HUES48 (cell line): Measurements from ENCODE around the gene MYH6.
"Not testable (repeated sequence)": the region's sequence is repeated elsewhere in the genome, so short reads cannot be mapped to it uniquely, and the experiment has no call there.

Experiments
- H3K27ac ChIP-seq: one replicate; pipeline ENCODE4 v1.7.0; 2013; ENCODE audit warnings: low read depth, low read length, inconsistent platforms
- H3K27me3 ChIP-seq: 2 replicates; pipeline ENCODE4 v1.6.1; 2013; ENCODE audit warnings: mild to moderate bottlenecking, low read length; ENCODE audit not compliant: control insufficient read depth, insufficient read depth
- H3K36me3 ChIP-seq: 2 replicates; pipeline ENCODE4 v1.6.1; 2013; ENCODE audit warnings: low read length; ENCODE audit not compliant: control insufficient read depth, insufficient read depth
- H3K4me1 ChIP-seq: 2 replicates; pipeline ENCODE4 v1.6.1; 2013; ENCODE audit warnings: mild to moderate bottlenecking, low read length; ENCODE audit not compliant: control insufficient read depth, insufficient read depth
- H3K4me3 ChIP-seq: 2 replicates; pipeline ENCODE4 v1.5.1; 2013; ENCODE audit warnings: mild to moderate bottlenecking, low read depth, low read length
- H3K9ac ChIP-seq: 2 replicates; pipeline ENCODE4 v1.6.1; 2013; ENCODE audit warnings: mild to moderate bottlenecking, low read depth, low read length, moderate library complexity
- H3K9me3 ChIP-seq: 2 replicates; pipeline ENCODE4 v1.6.1; 2013; ENCODE audit warnings: low read length; ENCODE audit not compliant: control insufficient read depth, insufficient read depth

Gene MYH6

DNA sequence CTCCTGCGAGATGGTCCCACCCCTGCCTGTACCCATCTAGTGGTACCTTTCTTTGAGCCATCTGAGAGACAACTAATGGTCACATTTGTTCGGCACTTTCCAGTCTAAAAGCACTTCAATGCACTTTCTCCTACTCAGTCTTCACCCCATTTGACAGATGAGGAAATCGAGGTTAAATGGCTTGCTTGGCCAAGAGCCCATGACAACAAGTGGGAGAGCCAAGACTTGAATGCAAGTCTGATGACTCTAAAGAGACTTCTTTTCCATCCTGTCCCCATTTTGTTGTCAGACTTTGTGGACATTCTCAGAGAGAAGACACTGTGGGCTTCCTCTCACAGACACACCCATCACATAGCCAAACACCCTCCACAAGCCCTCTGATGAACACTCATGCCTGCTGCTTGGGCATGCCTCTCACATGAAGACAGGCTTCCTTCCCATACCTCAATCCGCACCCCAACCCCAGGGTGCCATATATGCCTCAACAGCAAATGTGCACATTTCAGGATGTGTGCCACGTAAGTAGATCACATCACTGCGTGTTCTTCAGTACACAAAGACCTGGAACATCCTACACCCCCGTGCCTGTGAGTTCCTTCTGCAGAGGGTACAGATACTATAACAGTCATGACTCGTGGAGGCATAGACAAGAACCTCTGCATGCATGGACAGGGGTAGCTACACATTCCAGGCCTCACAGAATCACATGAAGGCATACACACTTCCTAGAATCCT, 26.6 kb upstream of the MYH6 start:
- no peaks in the 10 kb centered on the region for H3K36me3 ChIP-seq
- no peaks in the 10 kb centered on the region for H3K27me3 ChIP-seq
- no peak overlapping the region for H3K9ac ChIP-seq
- H3K4me3 ChIP-seq, result no peak overlapping the region
- peaks cover 10% of the 10 kb centered on the region for H3K4me1 ChIP-seq
- H3K9me3 ChIP-seq, result no peaks in the 10 kb centered on the region
- H3K27ac ChIP-seq, result no peak overlapping the region

GRCh38 chr14:23433457-23433856, 25.4 kb upstream of the MYH6 start:
- no peaks in the 10 kb centered on the region for H3K36me3 ChIP-seq
- no peak overlapping the region for H3K4me3 ChIP-seq
- no peak overlapping the region for H3K27ac ChIP-seq
- H3K9me3 ChIP-seq, result no peaks in the 10 kb centered on the region
- no peak overlapping the region for H3K9ac ChIP-seq
- no peaks in the 10 kb centered on the region for H3K27me3 ChIP-seq
- peaks cover 5% of the 10 kb centered on the region for H3K4me1 ChIP-seq

GRCh38 chr14:23432946-23433345, 24.9 kb upstream of the MYH6 start:
- Histone ChIP-seq H3K9me3 (no peaks in the 10 kb centered on the region), H3K27ac (no peak overlapping the region), H3K36me3 (no peaks in the 10 kb centered on the region), H3K27me3 (no peaks in the 10 kb centered on the region), H3K4me3 (no peak overlapping the region), H3K4me1 (no peaks in the 10 kb centered on the region), H3K9ac (no peak overlapping the region)

- Histone ChIP-seq H3K36me3 (no peaks in the 10 kb centered on the region), H3K9ac (no peak overlapping the region), H3K27me3 (no peaks in the 10 kb centered on the region), H3K9me3 (no peaks in the 10 kb centered on the region), H3K27ac (no peak overlapping the region), H3K4me1 (no peaks in the 10 kb centered on the region), H3K4me3 (no peak overlapping the region)
These were observed 24.2 kb upstream of the MYH6 start for GRCh38 chr14:23432102-23432925.

DNA sequence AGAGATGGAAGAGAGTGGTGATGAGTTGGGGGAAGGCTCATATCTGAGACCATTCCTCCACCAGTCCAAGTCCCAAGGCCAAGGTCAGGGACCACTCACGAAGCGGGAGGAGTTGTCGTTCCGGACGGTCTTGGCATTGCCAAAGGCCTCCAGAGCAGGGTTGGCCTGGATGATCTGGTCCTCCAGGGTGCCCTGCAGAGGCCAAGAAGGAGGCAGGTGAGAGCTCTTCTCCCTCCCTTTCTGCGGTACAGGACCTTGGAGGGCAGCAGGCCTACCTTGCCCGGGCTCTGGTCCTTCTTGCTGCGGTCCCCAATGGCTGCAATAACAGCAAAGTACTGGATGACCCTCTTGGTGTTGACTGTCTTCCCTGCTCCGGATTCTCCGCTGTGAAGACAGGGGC, 23.4 kb upstream of the MYH6 start:
- no peaks in the 10 kb centered on the region for H3K9me3 ChIP-seq
- no peak overlapping the region for H3K4me3 ChIP-seq
- no peak overlapping the region for H3K9ac ChIP-seq
- H3K27ac ChIP-seq, result no peak overlapping the region
- no peaks in the 10 kb centered on the region for H3K27me3 ChIP-seq
- no peaks in the 10 kb centered on the region for H3K36me3 ChIP-seq
- H3K4me1 ChIP-seq, result no peaks in the 10 kb centered on the region

- Histone ChIP-seq H3K36me3 (no peaks in the 10 kb centered on the region), H3K27ac (no peak overlapping the region), H3K27me3 (no peaks in the 10 kb centered on the region), H3K4me3 (no peak overlapping the region), H3K9me3 (no peaks in the 10 kb centered on the region), H3K9ac (no peak overlapping the region), H3K4me1 (no peaks in the 10 kb centered on the region)
These were observed 22.6 kb upstream of the MYH6 start for GRCh38 chr14:23430723-23431085.

GRCh38 chr14:23430016-23430722, 22.1 kb upstream of the MYH6 start:
- Histone ChIP-seq H3K9me3 (no peaks in the 10 kb centered on the region), H3K4me3 (no peak overlapping the region), H3K9ac (no peak overlapping the region), H3K27ac (no peak overlapping the region), H3K27me3 (no peaks in the 10 kb centered on the region), H3K4me1 (no peaks in the 10 kb centered on the region), H3K36me3 (no peaks in the 10 kb centered on the region)

GRCh38 chr14:23428686-23429495, 20.8 kb upstream of the MYH6 start:
- Histone ChIP-seq H3K9ac (no peak overlapping the region), H3K9me3 (no peaks in the 10 kb centered on the region), H3K4me1 (no peaks in the 10 kb centered on the region), H3K4me3 (no peak overlapping the region), H3K36me3 (no peaks in the 10 kb centered on the region), H3K27ac (no peak overlapping the region), H3K27me3 (no peaks in the 10 kb centered on the region)

DNA sequence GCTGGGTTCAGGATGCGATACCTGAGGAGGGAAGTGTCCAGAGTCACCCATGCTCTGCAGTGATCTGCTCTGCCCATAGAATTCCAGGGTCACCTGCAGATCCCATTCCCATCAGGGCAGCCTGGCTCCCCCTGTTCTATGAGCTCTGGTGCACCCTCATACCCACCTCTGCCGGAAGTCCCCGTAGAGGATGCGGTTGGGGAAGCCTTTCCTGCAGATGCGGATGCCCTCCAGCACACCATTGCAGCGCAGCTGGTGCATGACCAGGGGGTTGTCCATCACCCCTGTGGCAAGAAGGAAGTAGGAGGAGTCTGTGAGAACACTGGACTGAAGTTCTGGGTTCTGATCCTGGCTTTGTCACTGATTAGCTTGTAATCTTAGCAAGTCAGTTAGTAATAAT, 17.7 kb upstream of the MYH6 start:
- not testable (repeated sequence) for H3K27ac ChIP-seq, H3K4me3 ChIP-seq, H3K9ac ChIP-seq, H3K4me1 ChIP-seq, H3K27me3 ChIP-seq, H3K36me3 ChIP-seq, H3K9me3 ChIP-seq

GRCh38 chr14:23425169-23425568, 17.1 kb upstream of the MYH6 start:
- Histone ChIP-seq H3K9me3 (no peaks in the 10 kb centered on the region), H3K4me3 (no peak overlapping the region), H3K4me1 (no peaks in the 10 kb centered on the region), H3K27me3 (no peaks in the 10 kb centered on the region), H3K9ac (no peak overlapping the region), H3K36me3 (no peaks in the 10 kb centered on the region), H3K27ac (no peak overlapping the region)
